ENCODE results near the gene SENP5. TPM values are rescaled to one million over a fixed set of nuclear protein-coding genes. Genes with fewer than 3 reads are reported as not detected.

The SENP5 gene
- total RNA-seq, 1 experiment from 2014 or later: 30.4 TPM

GRCh38 chr3:196965112-196965803 lies 97.5 kb downstream of the SENP5 start:
- no peak overlapping the region for H2BK120ac ChIP-seq (ENCODE audit: low read depth, low read length, poor library complexity, severe bottlenecking)
- no CpG with 5 or more reads among the region's 11 CpGs for WGBS (ENCODE audit: extremely low coverage, insufficient read length, low lambda C conversion rate)
- Mint-ChIP-seq H3K9me3 (peaks cover 0 to 2% of the 10 kb centered on the region in 2 experiments; a peak in 3 of 5 replicates), H3K4me3 (no peak overlapping the region), H3K27ac (no peak overlapping the region), H3K27me3 (ENCODE audit: low read depth) (peaks cover 73% of the 10 kb centered on the region), H3K36me3 (ENCODE audit: insufficient read depth in 1 of 3, low read depth in 3 of 3) (peaks cover 0 to 2% (median 0%) of the 10 kb centered on the region in 3 experiments; a peak in 1 of 7 replicates), H3K4me1 (peaks cover 3 to 11% of the 10 kb centered on the region in 2 experiments; a peak in 3 of 4 replicates)
- H4K8ac ChIP-seq (replicated peaks; ENCODE audit: insufficient read length, low read depth, low read length): no peak overlapping the region
- no peak overlapping the region for H3T11ph ChIP-seq (ENCODE audit: low read length)
- H3K79me2 ChIP-seq (ENCODE audit: insufficient read depth, low read length): no peaks in the 10 kb centered on the region
- no peak overlapping the region for H2BK15ac ChIP-seq (ENCODE audit: low read depth, low read length)
- H3K9ac ChIP-seq (ENCODE audit: extremely low read depth, insufficient read length, low read length): no peak overlapping the region
- H3K9me3 ChIP-seq (ENCODE audit: control insufficient read depth, low read depth, low read length): no peaks in the 10 kb centered on the region
- no peaks in the 10 kb centered on the region for H3K79me1 ChIP-seq (ENCODE audit: insufficient read depth, low read depth, low read length, poor library complexity, severe bottlenecking)
- H3K23me2 ChIP-seq (ENCODE audit: insufficient read length, low read depth, low read length, poor library complexity, severe bottlenecking): no peaks in the 10 kb centered on the region
- no peak overlapping the region for H3K18ac ChIP-seq (ENCODE audit: insufficient read length, low read depth, low read length)
- no peak overlapping the region for H3K27ac ChIP-seq (ENCODE audit: insufficient read length, low read depth, low read length)
- no peak overlapping the region for H2AK5ac ChIP-seq (ENCODE audit: insufficient read length, low read length)
- H4K20me1 ChIP-seq (ENCODE audit: control insufficient read depth, insufficient read depth, insufficient read length): no peaks in the 10 kb centered on the region
- H2BK5ac ChIP-seq (ENCODE audit: insufficient read length, low read length): no peak overlapping the region
- TF ChIP-seq, protein P1, sequence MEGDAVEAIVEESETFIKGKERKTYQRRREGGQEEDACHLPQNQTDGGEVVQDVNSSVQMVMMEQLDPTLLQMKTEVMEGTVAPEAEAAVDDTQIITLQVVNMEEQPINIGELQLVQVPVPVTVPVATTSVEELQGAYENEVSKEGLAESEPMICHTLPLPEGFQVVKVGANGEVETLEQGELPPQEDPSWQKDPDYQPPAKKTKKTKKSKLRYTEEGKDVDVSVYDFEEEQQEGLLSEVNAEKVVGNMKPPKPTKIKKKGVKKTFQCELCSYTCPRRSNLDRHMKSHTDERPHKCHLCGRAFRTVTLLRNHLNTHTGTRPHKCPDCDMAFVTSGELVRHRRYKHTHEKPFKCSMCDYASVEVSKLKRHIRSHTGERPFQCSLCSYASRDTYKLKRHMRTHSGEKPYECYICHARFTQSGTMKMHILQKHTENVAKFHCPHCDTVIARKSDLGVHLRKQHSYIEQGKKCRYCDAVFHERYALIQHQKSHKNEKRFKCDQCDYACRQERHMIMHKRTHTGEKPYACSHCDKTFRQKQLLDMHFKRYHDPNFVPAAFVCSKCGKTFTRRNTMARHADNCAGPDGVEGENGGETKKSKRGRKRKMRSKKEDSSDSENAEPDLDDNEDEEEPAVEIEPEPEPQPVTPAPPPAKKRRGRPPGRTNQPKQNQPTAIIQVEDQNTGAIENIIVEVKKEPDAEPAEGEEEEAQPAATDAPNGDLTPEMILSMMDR (conservative IDR thresholded peaks at IDR 0.05): no peak
- no peak overlapping the region for H3K14ac ChIP-seq (ENCODE audit: insufficient read depth, low read length)
- H3K4me1 ChIP-seq (ENCODE audit: insufficient read depth, low read length): no peaks in the 10 kb centered on the region
- DNase-seq: no peak
- no peak overlapping the region for H3K4me2 ChIP-seq (ENCODE audit: insufficient read depth, insufficient read length, low read length)
- no peak overlapping the region for H2BK20ac ChIP-seq (ENCODE audit: low read depth, low read length, poor library complexity, severe bottlenecking)
- H3K4ac ChIP-seq (ENCODE audit: low read depth, low read length): no peak overlapping the region
- H3K27me3 ChIP-seq (ENCODE audit: insufficient read depth, low read length): peaks cover 28% of the 10 kb centered on the region
- H4K91ac ChIP-seq (ENCODE audit: insufficient read length, low read depth, low read length): no peak overlapping the region
- no peak overlapping the region for H3K23ac ChIP-seq (ENCODE audit: insufficient read length, low read depth, low read length)
- no peak overlapping the region for H2AFZ ChIP-seq (ENCODE audit: low read length)
- no peak overlapping the region for H2BK12ac ChIP-seq (ENCODE audit: insufficient read length, low read depth, low read length)
- no peak overlapping the region for H4K5ac ChIP-seq (ENCODE audit: insufficient read length, low read depth, low read length)
- no peak overlapping the region for H3K56ac ChIP-seq (ENCODE audit: insufficient read length, low read depth, low read length)

Measured in H9 (cell line).